CD4-positive, alpha-beta T cell treated with Interleukin-1 beta for 1 hour (primary cell): ENCODE measurements around the gene VAMP8.
"Not testable (repeated sequence)": the region's sequence is repeated elsewhere in the genome, so short reads cannot be mapped to it uniquely, and the experiment has no call there.

Source experiments
- DNase-seq, 2 donors: peaks; one replicate each; pipeline ENCODE4 v3.0.0-alpha.2; 2020 to 2022

Gene VAMP8

DNA sequence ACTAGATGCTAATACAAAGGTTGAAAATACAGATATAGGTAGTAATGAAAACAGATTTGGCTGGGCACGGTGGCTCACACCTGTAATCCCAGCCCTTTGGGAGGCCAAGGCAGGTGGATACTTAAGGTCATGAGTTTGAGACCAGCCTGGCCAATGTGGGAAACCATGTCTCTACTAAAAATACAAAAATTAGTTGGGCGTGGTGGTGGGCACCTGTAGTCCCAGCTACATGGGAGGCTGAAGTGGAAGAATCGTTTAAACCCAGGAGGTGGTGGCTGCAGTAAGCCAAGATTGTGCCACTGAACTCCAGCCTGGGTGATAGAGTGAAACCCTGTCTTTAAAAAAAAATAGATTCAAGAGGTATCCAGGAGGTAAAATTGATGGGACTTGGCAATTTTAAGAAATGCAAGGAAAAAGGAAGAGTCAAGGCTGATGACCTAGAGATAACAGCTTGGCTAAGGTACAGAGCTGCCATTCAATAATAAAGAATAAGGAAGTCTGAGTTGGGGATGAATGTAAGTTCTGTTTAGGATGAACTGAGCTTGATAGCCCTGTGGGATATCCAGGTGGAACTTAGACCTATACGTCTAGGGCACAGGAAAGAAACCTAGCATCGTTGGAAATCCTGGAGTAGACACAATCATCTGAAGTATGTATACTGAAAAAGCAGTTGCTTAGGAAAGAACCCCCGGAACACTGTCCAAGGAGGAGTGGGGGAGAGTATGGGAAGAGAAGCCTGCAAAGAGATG is 29.4 kb upstream of the VAMP8 start:
- DNase-seq: no peak

DNA sequence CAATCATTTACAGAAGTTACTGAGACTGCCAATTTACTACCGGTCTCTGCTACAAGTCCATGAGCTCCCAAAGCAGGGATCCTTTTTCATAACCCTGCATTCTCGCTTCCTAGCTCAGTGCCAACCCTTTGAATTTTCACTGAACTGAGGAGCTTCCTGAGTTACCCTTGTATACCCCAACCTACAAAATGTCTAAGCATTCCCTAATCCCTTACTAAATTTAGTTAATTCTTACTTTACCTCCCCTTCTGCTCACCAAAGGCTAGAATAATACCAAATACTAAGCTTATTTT is 28.8 kb upstream of the VAMP8 start:
- no peak for DNase-seq

- DNase-seq: no peak
These were observed 28.3 kb upstream of the VAMP8 start for GRCh38 chr2:85549095-85549494.

GRCh38 chr2:85549826-85550225 is 27.6 kb upstream of the VAMP8 start:
- DNase-seq: no peak

GRCh38 chr2:85550486-85550885 is 26.9 kb upstream of the VAMP8 start:
- peak in 1 of 2 donors; percentile 11 for DNase-seq

DNA sequence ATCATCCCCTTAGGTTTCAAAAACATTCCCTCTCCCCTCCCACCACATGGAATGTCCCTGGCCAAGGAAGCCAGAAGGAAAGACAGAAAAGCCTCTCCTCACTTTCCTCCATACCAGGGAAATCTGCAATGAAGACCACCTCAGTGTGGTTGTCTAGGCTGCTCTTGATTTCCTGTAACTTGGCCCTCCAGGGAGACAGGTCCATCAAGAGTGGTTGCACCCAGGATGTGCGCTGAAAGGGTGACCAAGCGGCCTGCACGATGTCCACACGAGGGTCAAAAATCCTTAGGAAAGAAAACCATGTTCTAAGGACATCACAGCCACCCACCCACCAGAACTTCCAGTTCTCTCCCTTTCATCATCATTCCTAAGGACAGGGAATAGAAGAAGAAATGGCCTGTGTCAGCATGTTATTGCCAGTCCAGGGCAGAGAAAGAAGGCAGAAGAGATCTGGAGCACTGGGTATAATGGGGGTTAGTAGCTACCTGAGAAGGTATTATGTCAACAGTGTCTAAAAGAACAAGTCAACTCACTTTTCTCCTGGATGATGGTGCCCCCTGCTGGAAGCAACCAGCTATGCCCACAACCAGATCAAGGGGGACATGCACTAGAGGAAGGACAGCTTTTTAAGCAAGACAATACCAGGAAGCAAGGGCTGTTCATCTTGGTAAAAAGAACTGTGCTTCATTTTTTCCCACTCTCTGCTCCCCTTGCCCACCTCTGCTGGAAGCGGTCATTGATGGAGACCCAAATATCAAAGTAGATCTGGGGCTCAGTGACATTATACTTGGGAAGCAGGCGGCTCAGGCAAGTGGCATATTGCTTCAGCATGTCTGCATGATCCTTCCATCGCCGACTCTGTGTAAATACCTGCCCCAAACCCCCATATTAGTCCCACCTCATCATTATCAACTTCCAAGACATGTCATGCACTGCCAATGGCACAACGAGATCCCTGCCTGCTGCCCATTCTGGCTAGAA is 25.4 kb upstream of the VAMP8 start:
- DNase-seq: peak; percentile 86 to 91

DNA sequence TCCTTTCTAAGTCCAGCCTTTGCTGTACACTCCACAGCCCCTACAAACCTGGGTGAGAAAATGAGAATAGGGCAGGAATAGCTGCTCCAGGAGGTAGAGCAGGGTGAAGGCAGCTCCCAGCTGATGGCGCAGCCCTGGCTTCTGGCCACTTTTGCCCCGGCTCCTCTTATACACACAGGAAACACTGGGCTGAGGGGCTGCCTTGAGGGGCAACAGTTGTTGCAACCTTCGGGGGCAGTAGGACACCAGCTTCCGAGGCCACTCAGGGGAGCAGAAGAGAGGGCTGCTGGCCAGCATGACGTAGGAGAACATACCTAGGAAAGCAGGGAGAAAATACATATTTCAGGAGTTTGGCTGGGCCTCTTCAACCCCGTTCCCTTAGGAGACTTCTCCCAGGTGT is 24.2 kb upstream of the VAMP8 start:
- no peak for DNase-seq

- no peak for DNase-seq
These were observed 22.3 kb upstream of the VAMP8 start for GRCh38 chr2:85554980-85555612.

DNA sequence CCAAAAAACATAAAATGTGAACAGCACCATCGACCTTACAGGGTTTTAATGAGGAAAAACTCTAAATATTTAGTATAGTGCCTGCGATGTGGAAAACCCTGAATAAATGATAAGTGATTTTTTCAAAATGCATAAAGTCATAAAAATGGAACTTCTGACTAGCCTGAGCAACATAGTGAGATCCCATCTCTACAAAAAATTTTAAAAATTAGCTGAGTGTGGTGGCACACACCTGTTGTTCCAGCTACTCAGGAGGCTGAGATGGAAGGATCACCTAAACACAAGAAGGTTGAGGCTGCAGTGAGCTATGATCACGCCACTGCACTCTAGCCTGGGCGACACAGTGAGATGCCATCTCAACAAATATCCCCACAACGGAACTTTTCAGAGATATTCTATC is 20.3 kb upstream of the VAMP8 start:
- DNase-seq: no peak

GRCh38 chr2:85558160-85558559 is 19.2 kb upstream of the VAMP8 start:
- DNase-seq: no peak

DNA sequence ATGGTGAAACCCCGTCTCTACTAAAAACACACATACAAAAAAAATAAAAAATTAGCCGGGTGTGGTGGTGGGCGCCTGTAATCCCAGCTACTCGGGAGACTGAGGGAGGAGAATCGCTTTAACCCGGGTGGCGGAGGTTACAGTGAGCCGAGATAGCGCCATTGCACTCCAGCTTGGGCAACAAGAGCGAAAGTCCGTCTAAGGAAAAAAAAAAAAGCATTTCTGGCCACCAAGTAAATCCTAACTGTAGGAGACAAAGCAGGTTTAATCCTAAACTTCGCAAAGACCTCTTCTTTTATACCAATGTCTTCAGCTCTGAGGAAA is 17.0 kb upstream of the VAMP8 start:
- not testable (repeated sequence) for DNase-seq

DNA sequence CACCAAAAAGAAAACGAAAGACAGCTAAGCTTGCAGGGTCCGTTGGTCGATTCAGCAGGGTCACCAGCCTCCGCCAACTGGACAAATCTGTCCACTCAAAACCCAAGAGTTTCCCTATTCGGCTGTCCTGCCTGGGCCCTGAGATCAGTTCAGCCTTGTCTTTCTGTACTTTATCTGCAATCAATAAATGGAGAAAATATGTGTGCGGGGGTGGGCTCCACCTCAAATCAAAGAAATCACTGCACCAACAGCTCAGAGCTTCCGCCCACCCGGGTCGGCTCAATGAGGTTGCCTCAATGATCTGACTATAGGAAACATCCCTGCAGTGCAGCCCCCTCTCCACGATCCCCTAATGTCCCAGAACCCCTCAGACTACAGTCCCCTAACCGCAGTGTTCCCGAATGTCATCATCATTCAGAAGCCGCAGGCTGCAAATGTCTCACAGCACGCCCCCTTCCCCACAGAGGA is 16.5 kb upstream of the VAMP8 start:
- no peak for DNase-seq

GRCh38 chr2:85561280-85562212 is 15.8 kb upstream of the VAMP8 start, which contains the start of gene GGCX:
Gene GGCX (minus strand): TSS chr2:85561493. CDS start chr2:85561428, 65 bp downstream.
- DNase-seq: peak; percentile 95

DNA sequence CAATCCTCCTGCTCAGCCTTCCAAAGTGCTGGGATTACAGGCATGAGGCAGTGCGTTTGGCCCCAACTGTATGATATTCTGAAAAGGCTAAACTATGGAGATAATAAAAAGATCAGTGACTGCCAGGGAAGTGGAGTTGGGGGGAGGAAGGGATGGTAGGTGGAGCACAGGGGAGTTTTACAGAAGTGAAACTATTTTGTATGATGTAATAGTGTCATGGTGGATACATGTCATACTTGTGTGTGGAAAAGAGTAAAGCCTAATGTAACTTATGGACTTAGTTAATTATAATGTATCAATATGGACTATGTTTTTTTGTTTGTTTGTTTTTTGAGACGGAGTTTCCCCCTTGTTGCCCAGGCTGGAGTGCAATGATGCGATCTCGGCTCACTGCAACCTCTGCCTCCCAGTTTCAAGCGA is 13.2 kb upstream of the VAMP8 start:
- no peak for DNase-seq

- DNase-seq: no peak
These were observed 11.1 kb upstream of the VAMP8 start for GRCh38 chr2:85566265-85566664.

DNA sequence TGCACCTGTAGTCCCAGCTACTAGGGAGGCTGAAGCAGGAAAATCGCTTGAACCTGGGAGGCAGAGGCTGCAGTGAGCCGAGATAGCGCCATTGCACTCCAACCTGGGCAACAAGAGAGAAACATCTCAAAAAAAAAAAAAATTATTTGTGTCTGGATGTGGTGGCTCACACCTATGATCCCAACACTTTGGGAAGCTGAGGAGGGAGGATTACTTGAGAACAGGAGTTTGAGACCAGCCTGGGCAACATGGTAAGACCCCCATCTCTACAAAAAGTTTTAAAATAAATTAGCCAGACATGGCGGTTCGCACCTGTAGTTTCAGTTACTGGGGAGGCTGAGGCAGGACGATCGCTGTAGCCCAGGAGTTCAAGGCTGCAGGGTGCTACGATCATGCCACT is 1.6 kb upstream of the VAMP8 start:
- no peak for DNase-seq

DNA sequence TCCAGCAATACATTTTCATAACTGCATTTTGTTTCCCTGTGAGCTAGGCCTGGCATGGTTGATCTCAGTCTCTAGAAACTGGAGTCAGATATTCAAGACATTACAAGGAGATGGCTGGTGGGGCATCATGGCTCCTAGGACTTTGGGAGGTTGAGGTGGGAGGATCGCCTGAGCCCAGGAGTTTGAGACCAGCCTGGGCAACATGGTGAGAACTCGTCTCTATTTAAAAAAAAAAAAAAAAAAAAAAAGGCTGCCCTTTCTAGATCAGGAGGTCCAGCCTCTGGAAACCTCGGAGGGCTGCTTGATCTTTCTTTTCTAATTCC is 362 bp upstream of the VAMP8 start:
- no peak for DNase-seq

DNA sequence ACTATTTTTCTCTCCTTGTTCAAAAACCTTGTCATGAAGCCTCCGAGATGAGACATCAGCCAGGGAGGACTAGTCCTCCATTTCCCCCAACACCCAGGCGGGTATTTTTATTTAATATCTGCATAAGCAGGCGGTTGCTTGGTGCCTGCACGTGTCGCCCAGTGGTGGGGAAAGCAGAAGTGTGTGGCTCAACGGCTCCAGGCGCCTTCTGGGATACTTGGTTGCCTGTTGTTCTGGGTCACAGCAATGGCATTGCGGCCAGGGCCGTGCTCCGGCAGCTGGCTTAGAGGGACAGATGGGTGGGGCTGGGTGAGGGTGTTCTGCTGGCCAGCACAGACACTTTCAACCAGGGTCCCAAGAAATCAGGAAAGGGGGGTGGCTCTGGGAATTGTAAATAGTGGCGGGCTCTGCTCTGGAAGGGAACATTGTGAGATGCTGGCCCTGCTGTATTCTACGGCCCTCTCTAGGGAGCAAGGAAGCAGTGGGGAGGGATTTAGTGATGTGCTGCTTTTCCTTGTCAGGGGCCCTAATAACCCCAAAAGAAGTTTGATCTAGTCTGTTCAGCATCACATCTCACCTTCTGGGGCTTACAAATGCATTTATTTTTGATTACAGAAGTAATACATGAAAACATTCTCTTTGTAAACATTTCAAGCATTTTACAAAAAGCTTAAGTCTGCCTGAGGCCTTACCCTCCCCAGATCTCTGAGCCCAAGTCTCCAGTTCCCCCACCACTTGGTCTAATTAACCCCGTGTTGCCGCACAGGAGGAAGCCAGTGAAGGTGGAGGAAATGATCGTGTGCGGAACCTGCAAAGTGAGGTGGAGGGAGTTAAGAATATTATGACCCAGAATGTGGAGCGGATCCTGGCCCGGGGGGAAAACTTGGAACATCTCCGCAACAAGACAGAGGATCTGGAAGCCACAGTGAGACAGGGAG is 1.1 kb downstream of the VAMP8 start:
- peak in 1 of 2 donors; percentile 58 for DNase-seq

DNA sequence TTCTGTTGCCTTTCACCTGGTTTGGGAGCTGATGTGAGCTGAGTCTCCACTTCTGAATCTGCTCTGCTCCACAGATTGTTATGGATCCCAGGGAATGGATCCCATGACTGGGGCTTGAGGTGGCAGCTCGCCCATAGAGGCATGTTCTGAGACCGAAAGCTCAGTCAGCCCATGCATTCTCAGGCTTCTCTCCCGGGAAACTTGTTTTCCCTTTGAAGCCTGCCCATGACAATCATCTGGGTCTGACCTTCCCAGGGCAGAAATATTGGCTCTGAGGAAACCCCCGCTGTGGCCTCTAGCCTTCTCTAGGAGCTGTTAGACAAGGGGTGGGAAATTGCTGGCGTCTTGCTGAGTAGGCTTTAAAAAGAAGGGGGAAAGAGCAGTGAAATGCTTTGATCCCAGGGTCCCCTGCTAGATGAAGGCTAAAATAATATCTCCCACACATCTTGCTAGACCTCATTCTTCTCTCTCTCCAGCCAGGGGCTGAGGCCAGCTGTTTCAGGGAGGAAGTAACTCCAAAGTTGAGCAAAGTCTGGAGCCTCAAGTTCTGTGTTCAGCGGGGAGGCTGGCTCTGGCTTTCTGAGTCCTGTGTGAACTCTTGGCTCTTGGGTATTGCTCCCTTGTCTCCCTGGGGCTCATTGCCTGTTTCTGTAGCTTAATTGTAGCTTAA is 2.0 kb downstream of the VAMP8 start:
- no peak for DNase-seq

DNA sequence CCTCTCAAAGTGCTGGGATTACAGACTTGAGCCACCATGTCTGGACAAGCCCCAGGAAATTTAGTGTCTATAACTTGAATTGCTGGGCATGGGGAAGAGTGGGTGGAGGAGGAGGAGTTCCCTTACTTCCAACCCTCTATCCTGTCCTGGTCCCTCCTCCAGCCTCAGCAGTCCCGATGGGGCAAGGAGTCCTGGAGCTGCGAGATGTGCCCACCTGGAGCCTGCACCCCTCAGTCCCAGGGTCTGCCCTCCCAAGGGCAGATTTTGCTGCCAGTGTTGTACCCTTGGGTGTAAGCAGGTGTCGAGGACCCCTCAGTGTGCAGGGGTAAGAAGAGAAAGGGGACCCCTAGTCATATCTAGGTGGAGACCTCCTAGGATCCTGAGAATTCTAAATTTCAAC is 2.8 kb downstream of the VAMP8 start:
- no peak for DNase-seq

DNA sequence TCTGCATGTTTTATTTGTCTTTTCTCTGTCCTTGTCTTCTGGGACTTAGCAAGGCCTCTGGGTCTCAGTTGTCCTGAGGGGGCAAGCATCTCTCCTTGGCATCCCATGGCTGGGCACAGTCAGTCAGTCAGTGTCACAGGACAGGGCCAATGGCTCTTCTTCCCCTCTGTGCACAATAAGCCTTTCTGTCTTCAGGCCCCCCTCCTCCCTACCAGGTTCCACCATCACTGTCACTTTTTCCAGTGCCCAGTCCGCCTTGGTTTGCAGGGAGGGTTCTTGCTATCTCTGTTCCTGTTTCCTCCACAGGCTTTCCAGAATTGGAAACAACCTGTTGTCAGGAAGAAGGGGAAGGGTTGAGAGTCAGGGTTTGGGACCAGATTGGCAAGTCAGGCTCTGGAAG is 5.1 kb downstream of the VAMP8 start:
- DNase-seq: no peak
